PFSK-1 (cell line): ENCODE data around the gene CLDN8.

Experiments used
- FOXP2 ChIP-seq: optimal IDR thresholded peaks from 2 replicates; pipeline ENCODE3; 2011; ENCODE audit warnings: borderline replicate concordance, control low read depth, inconsistent platforms; ENCODE audit not compliant: insufficient read depth; ENCODE audit errors: extremely low read length, extremely low read depth
- POLR2AphosphoS5 ChIP-seq: IDR thresholded peaks from 2 replicates; pipeline ENCODE4 v1.6.1; 2012; ENCODE audit warnings: low read depth, mild to moderate bottlenecking, control low read depth, low read length, moderate library complexity
- REST ChIP-seq, 2 experiments: IDR thresholded peaks; 2 replicates each; pipeline versions ENCODE4 v1.6.1 to v1.8.0; 2011 to 2012; ENCODE audit warnings: low read depth in 2 of 2, low read length in 2 of 2, control low read depth in 1 of 2, inconsistent platforms in 1 of 2, mild to moderate bottlenecking in 1 of 2, moderate library complexity in 1 of 2; ENCODE audit not compliant: insufficient read depth in 1 of 2
- SIN3A ChIP-seq: IDR thresholded peaks from 2 replicates; pipeline ENCODE4 v1.6.1; 2012; ENCODE audit warnings: mild to moderate bottlenecking, low read length, moderate library complexity, borderline replicate concordance; ENCODE audit not compliant: insufficient read depth
- TAF1 ChIP-seq: IDR thresholded peaks from 2 replicates; pipeline ENCODE4 v1.6.1; 2012; ENCODE audit warnings: low read length, control low read depth, borderline replicate concordance; ENCODE audit not compliant: insufficient read depth

The CLDN8 gene

GRCh38 chr21:30186242-30186641 lies 29.7 kb downstream of the CLDN8 start:
- no peak for TF ChIP-seq SIN3A
- no peak for TF ChIP-seq POLR2AphosphoS5
- no peak for TF ChIP-seq TAF1

- TF ChIP-seq TAF1 (no peak), FOXP2 (no peak), SIN3A (no peak), REST (IDR thresholded peaks at IDR 0.05; ENCODE audit: insufficient read depth in 1 of 2, low read depth in 2 of 2, low read length in 2 of 2) (no peak), POLR2AphosphoS5 (no peak)
These were observed 47.8 kb downstream of the CLDN8 start for GRCh38 chr21:30168086-30168485.

GRCh38 chr21:30166705-30167104 lies 49.2 kb downstream of the CLDN8 start, which contains the start of gene CLDN17:
TSS of gene CLDN17 (minus strand) at chr21:30166805. CDS start at chr21:30166617, 188 bp downstream.
- TF ChIP-seq TAF1 (no peak), REST (IDR thresholded peaks at IDR 0.05; ENCODE audit: insufficient read depth in 1 of 2, low read depth in 2 of 2, low read length in 2 of 2) (no peak), SIN3A (no peak), POLR2AphosphoS5 (no peak), FOXP2 (no peak)

- TF ChIP-seq SIN3A (no peak), POLR2AphosphoS5 (no peak), REST (IDR thresholded peaks at IDR 0.05; ENCODE audit: insufficient read depth in 1 of 2, low read depth in 2 of 2, low read length in 2 of 2) (no peak), FOXP2 (no peak), TAF1 (no peak)
These were observed 49.7 kb downstream of the CLDN8 start for GRCh38 chr21:30166171-30166570.

- TF ChIP-seq POLR2AphosphoS5 (no peak), REST (IDR thresholded peaks at IDR 0.05; ENCODE audit: insufficient read depth in 1 of 2, low read depth in 2 of 2, low read length in 2 of 2) (no peak), SIN3A (no peak), TAF1 (no peak), FOXP2 (no peak)
These were observed 51.1 kb downstream of the CLDN8 start for GRCh38 chr21:30164796-30165195.
